Gastroesophageal sphincter (tissue), 4 donors: Measurements from ENCODE around the gene TSPEAR. TPM values are rescaled to one million over a fixed set of nuclear protein-coding genes. Genes with fewer than 3 reads are reported as not detected.

Experiments
- ATAC-seq: fragments of 150-250 bp; one replicate; pipeline ENCODE4 v1.9.1; 2016; ENCODE audit warnings: mild to moderate bottlenecking, moderate library complexity
- H3K27ac ChIP-seq, 4 donors: fragments of 200-600 bp; sonication (generic) in 3 of 4; 1 replicate in 3 of 4; 2 replicates in 1 of 4; pipeline ENCODE4 v1.5.1; 2016 to 2019
- H3K27me3 ChIP-seq: fragments of 200-600 bp; sonication (generic); one replicate; pipeline ENCODE4 v1.5.1; 2019
- H3K36me3 ChIP-seq, 2 donors: fragments of 200-600 bp; sonication (generic); one replicate each; pipeline ENCODE4 v1.5.1; 2019; ENCODE audit warnings: control low read depth in 1 of 2
- H3K4me1 ChIP-seq, 3 donors: fragments of 200-600 bp; sonication (generic); 1 replicate in 2 of 3; 2 replicates in 1 of 3; pipeline ENCODE4 v1.5.1; 2016 to 2019; ENCODE audit warnings: control low read depth in 2 of 3
- H3K4me3 ChIP-seq, 2 donors: fragments of 200-600 bp; sonication (generic); one replicate each; pipeline ENCODE4 v1.5.1; 2019; ENCODE audit warnings: mild to moderate bottlenecking in 1 of 2, moderate library complexity in 1 of 2
- H3K9me3 ChIP-seq, 3 donors: fragments of 200-600 bp; sonication (generic); one replicate each; pipeline ENCODE4 v1.5.1; 2017 to 2019; ENCODE audit warnings: control low read depth in 2 of 3
- EP300 ChIP-seq: sonication (generic); formaldehyde crosslinking; IDR thresholded peaks from one replicate; pipeline ENCODE4 v1.6.1; 2017; ENCODE audit warnings: antibody characterized with exemption, mild to moderate bottlenecking
- POLR2A ChIP-seq, 2 donors: fragments of 450-650 bp; IDR thresholded peaks; one replicate each; pipeline ENCODE4 v1.6.1; 2017; ENCODE audit warnings: antibody characterized with exemption in 2 of 2, mild to moderate bottlenecking in 2 of 2, moderate library complexity in 1 of 2
- POLR2AphosphoS5 ChIP-seq: sonication (generic); formaldehyde crosslinking; IDR thresholded peaks from one replicate; pipeline ENCODE4 v1.6.1; 2017; ENCODE audit warnings: antibody characterized with exemption
- WGBS, 2 donors: methylation state at CpG; one replicate each; pipeline ENCODE4 v1.1.5; 2018; ENCODE audit warnings: low coverage in 1 of 2; 5-methylcytosine and 5-hydroxymethylcytosine counted together
- total RNA-seq, 4 donors: library from RNA; depleted of rRNA; stranded (reverse); fragments of >200 nt; gene quantifications; one replicate each; pipeline ENCODE4 v1.1.0, GENCODE V29; 2016
- TF ChIP-seq, protein P1 (sequence below), 4 experiments: fragments of 200-600 bp in 2 of 4; fragments of 450-650 bp in 2 of 4; sonication (generic) in 1 of 4; IDR thresholded peaks; one replicate each; pipeline ENCODE4 v1.5.1; 2017 to 2019; ENCODE audit warnings: antibody characterized with exemption in 4 of 4, mild to moderate bottlenecking in 2 of 4, moderate library complexity in 2 of 4

Gene TSPEAR
- total RNA-seq, 4 donors from 2014 or later, result not detected

DNA sequence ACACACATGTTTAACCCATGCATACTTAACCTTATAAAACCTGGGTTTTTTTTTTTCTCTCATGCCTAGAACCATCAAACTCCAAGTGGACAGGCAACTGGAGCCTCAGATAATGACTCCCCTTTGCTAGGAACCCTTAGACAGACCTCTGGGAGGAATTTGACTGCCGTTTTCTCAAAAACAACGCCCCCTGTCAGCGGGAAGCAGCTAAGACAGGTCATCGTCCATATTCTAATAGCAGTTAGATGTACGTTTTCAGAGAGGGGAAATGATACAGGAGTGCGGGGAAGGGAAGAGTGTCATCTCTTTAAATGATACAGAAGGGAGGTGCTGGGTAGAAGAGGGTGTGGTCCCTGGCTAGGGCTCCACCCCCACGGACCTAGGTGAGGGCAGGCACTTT lies 221.4 kb downstream of the TSPEAR start:
- H3K4me1 ChIP-seq, result no peaks in the 10 kb centered on the region
- no peak for TF ChIP-seq EP300
- peaks cover 13% of the 10 kb centered on the region for H3K27me3 ChIP-seq
- 34 to 48% methylated on average over 4 to 7 of the region's 7 CpGs for WGBS, 2 donors
- no peak overlapping the region for H3K27ac ChIP-seq
- H3K9me3 ChIP-seq, result peaks cover 0 to 24% (median 0%) of the 10 kb centered on the region in 3 donors
- H3K4me3 ChIP-seq, result no peak overlapping the region
- no peak for ATAC-seq
- no peaks in the 10 kb centered on the region for H3K36me3 ChIP-seq

DNA sequence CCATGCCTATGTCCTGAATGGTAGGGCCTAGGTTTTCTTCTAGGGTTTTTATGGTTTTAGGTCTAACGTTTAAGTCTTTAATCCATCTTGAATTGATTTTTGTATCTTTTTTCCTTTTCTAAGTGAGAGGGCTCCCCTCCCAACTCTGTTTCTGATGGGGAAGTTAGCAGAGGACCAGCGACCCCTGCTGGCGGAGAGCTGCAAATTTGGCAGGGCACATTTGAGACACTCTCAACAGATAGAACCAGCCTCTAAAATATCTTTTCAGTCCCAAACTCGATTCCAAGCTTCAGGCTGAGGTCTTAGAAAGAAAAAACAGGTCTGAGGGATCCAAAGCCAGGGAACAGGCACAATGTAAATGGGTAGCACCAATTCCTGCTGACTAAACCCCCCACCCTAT lies 223.5 kb downstream of the TSPEAR start:
- no peak for TF ChIP-seq POLR2A (IDR thresholded peaks at IDR 0.05)
- TF ChIP-seq EP300, result no peak
- TF ChIP-seq, protein P1, sequence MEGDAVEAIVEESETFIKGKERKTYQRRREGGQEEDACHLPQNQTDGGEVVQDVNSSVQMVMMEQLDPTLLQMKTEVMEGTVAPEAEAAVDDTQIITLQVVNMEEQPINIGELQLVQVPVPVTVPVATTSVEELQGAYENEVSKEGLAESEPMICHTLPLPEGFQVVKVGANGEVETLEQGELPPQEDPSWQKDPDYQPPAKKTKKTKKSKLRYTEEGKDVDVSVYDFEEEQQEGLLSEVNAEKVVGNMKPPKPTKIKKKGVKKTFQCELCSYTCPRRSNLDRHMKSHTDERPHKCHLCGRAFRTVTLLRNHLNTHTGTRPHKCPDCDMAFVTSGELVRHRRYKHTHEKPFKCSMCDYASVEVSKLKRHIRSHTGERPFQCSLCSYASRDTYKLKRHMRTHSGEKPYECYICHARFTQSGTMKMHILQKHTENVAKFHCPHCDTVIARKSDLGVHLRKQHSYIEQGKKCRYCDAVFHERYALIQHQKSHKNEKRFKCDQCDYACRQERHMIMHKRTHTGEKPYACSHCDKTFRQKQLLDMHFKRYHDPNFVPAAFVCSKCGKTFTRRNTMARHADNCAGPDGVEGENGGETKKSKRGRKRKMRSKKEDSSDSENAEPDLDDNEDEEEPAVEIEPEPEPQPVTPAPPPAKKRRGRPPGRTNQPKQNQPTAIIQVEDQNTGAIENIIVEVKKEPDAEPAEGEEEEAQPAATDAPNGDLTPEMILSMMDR (IDR thresholded peaks at IDR 0.05), result peak in 1 of 4 experiments; percentile 31
- TF ChIP-seq POLR2AphosphoS5, result no peak

DNA sequence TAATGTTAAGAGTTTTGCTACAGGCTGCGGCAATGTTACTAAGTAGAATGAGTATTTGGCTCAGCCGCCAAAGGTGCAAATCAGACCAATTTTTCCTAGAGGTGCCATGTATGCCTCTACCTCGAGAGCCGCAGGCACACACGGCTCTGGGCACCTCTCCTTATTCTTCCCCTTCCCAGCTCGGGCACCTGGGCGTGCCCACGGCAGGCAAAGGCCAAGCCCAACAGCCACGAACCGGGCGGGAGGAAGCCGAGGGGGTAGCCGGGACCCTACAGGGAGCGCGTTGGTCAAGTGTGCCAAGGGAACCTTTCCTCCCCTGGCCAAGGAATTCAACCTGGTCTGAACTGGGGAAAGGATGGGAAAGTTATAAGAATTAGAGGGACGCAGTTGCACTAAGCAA lies 225.1 kb downstream of the TSPEAR start:
- TF ChIP-seq, protein P1 (IDR thresholded peaks at IDR 0.05), result no peak
- TF ChIP-seq EP300 (no peak), POLR2AphosphoS5 (no peak), POLR2A (IDR thresholded peaks at IDR 0.05) (no peak)
- peak overlapping the region in 1 of 2 donors; percentile 30 for H3K4me3 ChIP-seq
- WGBS, 2 donors, result 83 to 86% methylated on average over 1 to 4 of the region's 16 CpGs
- no peaks in the 10 kb centered on the region for H3K9me3 ChIP-seq
- ATAC-seq, result no peak
- H3K4me1 ChIP-seq, result no peaks in the 10 kb centered on the region
- H3K36me3 ChIP-seq, result no peaks in the 10 kb centered on the region
- H3K27ac ChIP-seq, result no peak overlapping the region
- peaks cover 32% of the 10 kb centered on the region for H3K27me3 ChIP-seq

More for the DNA sequence above, 223.5 kb downstream of the TSPEAR start:
- Histone ChIP-seq H3K36me3 (no peaks in the 10 kb centered on the region), H3K27me3 (peaks cover 25% of the 10 kb centered on the region), H3K4me3 (no peak overlapping the region), H3K27ac (no peak overlapping the region), H3K9me3 (peaks cover 0 to 10% (median 0%) of the 10 kb centered on the region in 3 donors), H3K4me1 (no peaks in the 10 kb centered on the region)
- ATAC-seq, result no peak
- WGBS, 2 donors, result 15% methylated on average over 4 of the region's 4 CpGs; no CpG with 5 or more reads in 1 of the 2 donors

DNA sequence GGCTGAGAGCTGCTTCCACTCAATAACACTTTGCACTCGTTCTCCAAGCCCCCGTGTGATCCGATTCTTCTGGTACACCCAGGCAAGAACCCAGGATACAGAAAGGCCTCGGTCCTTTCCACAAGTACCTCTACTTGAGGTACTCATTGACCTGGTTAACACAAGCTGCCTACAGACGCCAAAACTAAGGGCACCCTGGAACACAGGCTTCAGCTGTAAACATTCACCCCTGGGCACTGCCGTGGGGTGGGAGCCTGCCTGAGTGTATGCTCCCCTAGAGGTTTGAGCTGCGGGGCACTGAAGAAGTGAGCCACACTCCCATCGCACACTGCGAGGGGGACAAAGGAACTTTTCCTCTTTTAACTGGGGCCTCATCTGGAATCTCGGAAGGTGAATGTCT lies 225.6 kb downstream of the TSPEAR start:
- Histone ChIP-seq H3K27ac (peak overlapping the region in 1 of 4 donors; percentile 61), H3K4me3 (peak overlapping the region in 1 of 2 donors; percentile 30), H3K27me3 (peaks cover 33% of the 10 kb centered on the region), H3K4me1 (no peaks in the 10 kb centered on the region), H3K36me3 (no peaks in the 10 kb centered on the region), H3K9me3 (no peaks in the 10 kb centered on the region)
- peak; percentile 19 for ATAC-seq
- TF ChIP-seq POLR2AphosphoS5 (no peak), EP300 (no peak)
- TF ChIP-seq, protein P1 (IDR thresholded peaks at IDR 0.05), result no peak
- 75 to 96% methylated on average over 4 to 5 of the region's 10 CpGs for WGBS, 2 donors

DNA sequence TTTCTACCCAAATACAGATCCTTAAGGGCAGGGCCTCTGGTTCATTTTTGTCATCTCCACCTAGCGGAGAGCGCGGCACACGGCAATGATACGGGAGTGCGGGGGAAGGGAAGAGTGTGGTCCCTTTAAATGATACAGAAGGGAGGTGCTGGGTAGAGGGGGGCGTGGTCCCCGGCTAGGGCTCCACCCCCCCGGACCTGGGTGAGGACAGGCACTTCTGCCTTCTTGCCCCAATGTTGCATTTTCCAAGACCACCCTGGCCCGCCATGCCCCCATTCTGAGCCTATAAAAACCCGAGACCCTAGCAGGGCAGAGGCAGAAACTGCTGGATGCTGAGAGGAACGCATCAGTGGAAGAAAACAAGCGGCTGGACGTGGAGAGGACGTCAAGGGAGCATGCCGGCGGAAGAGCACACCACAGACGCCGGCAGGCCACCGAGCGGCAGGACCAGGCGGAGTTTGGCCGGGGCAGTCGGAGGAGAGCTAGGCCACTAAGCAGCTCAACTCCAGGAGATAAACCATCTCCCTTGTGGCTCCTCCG lies 226.0 kb downstream of the TSPEAR start:
- peak overlapping the region in 1 of 2 donors; percentile 30 for H3K4me3 ChIP-seq
- H3K27ac ChIP-seq, result peak overlapping the region in 1 of 4 donors; percentile 61
- no peaks in the 10 kb centered on the region for H3K36me3 ChIP-seq
- H3K4me1 ChIP-seq, result no peaks in the 10 kb centered on the region
- WGBS, 2 donors, result 55 to 68% methylated on average over 13 to 17 of the region's 25 CpGs
- ATAC-seq, result peak; percentile 75
- peaks cover 36% of the 10 kb centered on the region for H3K27me3 ChIP-seq
- no peaks in the 10 kb centered on the region for H3K9me3 ChIP-seq
- TF ChIP-seq POLR2AphosphoS5 (no peak), POLR2A (IDR thresholded peaks at IDR 0.05) (no peak), EP300 (no peak)
- TF ChIP-seq, protein P1 (IDR thresholded peaks at IDR 0.05), result peak in 1 of 4 experiments; percentile 52
